ENCODE data around the gene AIP.

GRCh38 chr11:67465189-67465510 lies 17.7 kb upstream of the AIP start:
- TF ChIP-seq CTCF (IDR thresholded peaks at IDR 0.05 in 4 of 5, conservative IDR thresholded peaks at IDR 0.05 in 1 of 5) (no peak), POLR2A (IDR thresholded peaks at IDR 0.05) (no peak)
